A549 (cell line): Measurements from ENCODE around the gene RERE. TPM values are rescaled to one million over a fixed set of nuclear protein-coding genes. Genes with fewer than 3 reads are reported as not detected.

Experiments
- ATAC-seq, 2 experiments: fragments of 200-7000 bp in 1 of 2; fragments of >200 bp in 1 of 2; cut with Nextera tagmentation in 1 of 2; cut with Tn5 transposase in 1 of 2; 3 replicates each; pipeline versions ENCODE4 v1.8.0 to v1.9.1; 2018 to 2020; ENCODE audit warnings: mild to moderate bottlenecking in 1 of 2, moderate library complexity in 1 of 2
- CTCF ChIA-PET: fragments of 300-600 bp; sonication (Branson Sonifier 250); formaldehyde crosslinking; extraction: SDS; loops from one replicate; lab custom pipeline; 2021; ENCODE audit warnings: antibody characterized with exemption, inconsistent platforms; lab: Yijun Ruan, JAX
- POLR2A ChIA-PET: fragments of 350-600 bp; formaldehyde crosslinking; extraction: SDS; loops from one replicate; lab custom pipeline; 2021; ENCODE audit warnings: antibody characterized with exemption, inconsistent platforms; lab: Yijun Ruan, JAX
- DNase-seq, 2 experiments: peaks; one replicate each; pipeline versions ENCODE4 v3.0.0 to v3.0.0-alpha.2; 2011 to 2016; ENCODE audit warnings: low read depth in 1 of 2, low spot score in 1 of 2
- FAIRE-seq: peaks from 2 replicates; lab custom pipeline; 2011; peaks lifted over from hg19 to GRCh38; lab: Jason Lieb, UNC
- H3K27ac ChIP-seq, 2 experiments: fragments of >200 bp; sonication (Bioruptor Twin); formaldehyde crosslinking; 3 replicates each; pipeline ENCODE4 v1.5.1; 2016 to 2017
- H3K4me1 ChIP-seq: fragments of >200 bp; sonication (Bioruptor Twin); formaldehyde crosslinking; 3 replicates; pipeline ENCODE4 v1.6.1; 2016
- H3K4me2 ChIP-seq: fragments of >200 bp; sonication (Bioruptor Twin); formaldehyde crosslinking; 3 replicates; pipeline ENCODE4 v1.6.1; 2016
- H3K4me3 ChIP-seq: fragments of >200 bp; sonication (Bioruptor Twin); formaldehyde crosslinking; 3 replicates; pipeline ENCODE4 v1.5.1; 2016
- H3K9me3 ChIP-seq: fragments of >200 bp; sonication (Bioruptor Twin); formaldehyde crosslinking; 3 replicates; pipeline ENCODE4 v1.6.1; 2016
- ATOH8 ChIP-seq: fragments of 250-450 bp; sonication (Bioruptor Pico); IDR thresholded peaks from 2 replicates; pipeline ENCODE4 v1.5.0; 2020; ENCODE audit warnings: low read depth, mild to moderate bottlenecking, moderate library complexity
- CEBPB ChIP-seq, 2 experiments: fragments of >200 bp in 1 of 2; sonication (Bioruptor Twin) in 1 of 2; formaldehyde crosslinking in 1 of 2; IDR thresholded peaks; 2 replicates each; pipeline ENCODE4 v1.6.1; 2012 to 2016
- CHD4 ChIP-seq: fragments of 200-600 bp; sonication (generic); IDR thresholded peaks from 2 replicates; pipeline ENCODE4 v1.6.1; 2016; ENCODE audit warnings: antibody characterized with exemption, mild to moderate bottlenecking, borderline replicate concordance
- CTCF ChIP-seq: fragments of >200 bp; sonication (Bioruptor Twin); formaldehyde crosslinking; IDR thresholded peaks from 3 replicates; pipeline ENCODE4 v1.5.1; 2016
- E2F6 ChIP-seq: IDR thresholded peaks from 2 replicates; pipeline ENCODE4 v1.6.1; 2012; ENCODE audit warnings: low read depth, borderline replicate concordance
- ESRRA ChIP-seq: fragments of 150-350 bp; IDR thresholded peaks from 2 replicates; pipeline ENCODE4 v1.6.1; 2014; ENCODE audit warnings: mild to moderate bottlenecking, low read length, borderline replicate concordance
- FOSL2 ChIP-seq, 2 experiments: fragments of 450-650 bp in 1 of 2; fragments of >200 bp in 1 of 2; sonication (Bioruptor Twin) in 1 of 2; formaldehyde crosslinking; IDR thresholded peaks; 2 replicates each; pipeline versions ENCODE4 v1.5.0 to v1.6.1; 2016 to 2020; ENCODE audit warnings: mild to moderate bottlenecking in 1 of 2, moderate library complexity in 1 of 2
- KDM5A ChIP-seq: fragments of 200-600 bp; sonication (generic); IDR thresholded peaks from 2 replicates; pipeline ENCODE4 v1.6.1; 2016; ENCODE audit warnings: antibody characterized with exemption, mild to moderate bottlenecking
- MAFK ChIP-seq: fragments of 450-650 bp; IDR thresholded peaks from 2 replicates; pipeline ENCODE4 v1.6.1; 2014; ENCODE audit not compliant: partially characterized antibody
- MAZ ChIP-seq: fragments of 150-350 bp; IDR thresholded peaks from 2 replicates; pipeline ENCODE4 v1.6.1; 2014; ENCODE audit warnings: antibody characterized with exemption, low read depth, low read length, borderline replicate concordance
- MYC ChIP-seq: IDR thresholded peaks from 2 replicates; pipeline ENCODE4 v1.6.1; 2012; ENCODE audit warnings: mild to moderate bottlenecking, inconsistent platforms, low read length, improper control_type of control experiment, borderline replicate concordance
- NFE2L2 ChIP-seq: fragments of 150-350 bp; conservative IDR thresholded peaks from 2 replicates; pipeline ENCODE4 v1.6.1; 2014; ENCODE audit warnings: low read length
- RAD21 ChIP-seq, 2 experiments: fragments of >200 bp in 1 of 2; sonication (Bioruptor Twin) in 1 of 2; formaldehyde crosslinking in 1 of 2; IDR thresholded peaks in 1 of 2; conservative IDR thresholded peaks in 1 of 2; 2 replicates in 1 of 2; 3 replicates in 1 of 2; pipeline ENCODE4 v1.6.1; 2012 to 2018; ENCODE audit warnings: inconsistent platforms in 1 of 2
- RARB ChIP-seq: fragments of 250-450 bp; sonication (Bioruptor Pico); IDR thresholded peaks from 2 replicates; pipeline ENCODE4 v1.8.0; 2021; ENCODE audit warnings: mild to moderate bottlenecking, moderate library complexity
- RFX5 ChIP-seq: fragments of 450-650 bp; IDR thresholded peaks from 2 replicates; pipeline ENCODE4 v1.7.1; 2014; ENCODE audit warnings: antibody characterized with exemption, mild to moderate bottlenecking, moderate library complexity
- SMC3 ChIP-seq: fragments of >200 bp; sonication (Bioruptor Twin); formaldehyde crosslinking; IDR thresholded peaks from 3 replicates; pipeline ENCODE4 v1.6.1; 2018; ENCODE audit warnings: inconsistent platforms
- TFCP2L1 ChIP-seq: fragments of 250-450 bp; sonication (Bioruptor Pico); IDR thresholded peaks from 2 replicates; pipeline ENCODE4 v1.5.0; 2021; ENCODE audit warnings: mild to moderate bottlenecking
- ZC3H11A ChIP-seq: fragments of 450-650 bp; IDR thresholded peaks from 2 replicates; pipeline ENCODE4 v1.6.1; 2014; ENCODE audit warnings: antibody characterized with exemption, mild to moderate bottlenecking
- ZFP36 ChIP-seq: fragments of 450-650 bp; IDR thresholded peaks from 2 replicates; pipeline ENCODE4 v1.6.1; 2014; ENCODE audit warnings: borderline replicate concordance; ENCODE audit not compliant: partially characterized antibody
- WGBS: methylation state at CpG from one replicate; pipeline ENCODE4 v1.1.6; 2017; ENCODE audit errors: missing lambda C conversion rate; 5-methylcytosine and 5-hydroxymethylcytosine counted together
- polyA plus RNA-seq, 4 experiments: library from polyadenylated mRNA; depleted of rRNA in 3 of 4; stranded (reverse); fragments of >200 nt; fragmentation: RNase III in 1 of 4; extraction: RNeasy Plus Mini Kit Qiagen cat#74134 plus additional on column Dnase treatment in 1 of 4; gene quantifications; 2 replicates in 3 of 4; 3 replicates in 1 of 4; pipeline ENCODE4 v1.2.3, GENCODE V29; 2011 to 2017
- TF ChIP-seq, protein P1 (sequence below): fragments of >200 bp; sonication (Bioruptor Twin); formaldehyde crosslinking; IDR thresholded peaks from 2 replicates; pipeline ENCODE4 v1.6.1; 2016
- TF ChIP-seq, protein P2 (sequence below): fragments of 250-450 bp; sonication (Bioruptor Pico); IDR thresholded peaks from 2 replicates; pipeline ENCODE4 v1.5.0; 2021; ENCODE audit warnings: mild to moderate bottlenecking, moderate library complexity, borderline replicate concordance
- TF ChIP-seq, protein P3 (sequence below): IDR thresholded peaks from 2 replicates; pipeline ENCODE4 v1.6.1; 2012

The RERE gene
- polyA plus RNA-seq, 2 of the 4 experiments (the other 2 are of a cell fraction) = 12.6 to 28.6 TPM

DNA sequence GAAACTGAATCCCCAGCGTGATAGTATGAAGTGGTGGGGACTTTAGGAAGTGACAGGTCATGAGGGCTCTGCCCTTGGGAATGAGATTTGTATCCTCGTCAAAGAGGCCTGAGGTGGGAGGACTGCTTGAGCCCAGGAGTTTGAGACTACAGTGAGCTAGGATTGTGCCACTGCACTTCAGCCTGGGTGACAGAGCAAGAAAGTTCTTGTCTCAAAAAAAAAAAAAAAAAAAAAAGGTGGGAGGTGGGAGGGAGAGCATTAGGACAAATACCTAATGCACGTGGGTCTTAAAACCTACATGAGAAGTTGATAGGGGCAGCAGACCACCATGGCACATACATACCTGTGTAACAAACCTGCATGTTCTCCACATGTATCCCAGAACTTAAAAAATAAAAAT is 24.0 kb upstream of the RERE start:
- 81% methylated on average over 3 of the region's 3 CpGs for WGBS
- no peak for TF ChIP-seq FOSL2 (IDR thresholded peaks at IDR 0.05)
- no peak for TF ChIP-seq FOSL2 (CRISPR knock-in tag; IDR thresholded peaks at IDR 0.05)
- no peak for TF ChIP-seq MAFK
- TF ChIP-seq MYC = no peak
- no peak for TF ChIP-seq SMC3
- no peaks in the 10 kb centered on the region; the same call in 2 of the 3 replicates for H3K9me3 ChIP-seq
- CTCF ChIA-PET = no interaction called here
- FAIRE-seq (no peak), ATAC-seq (no peak), DNase-seq (no peak)
- POLR2A ChIA-PET = no interaction called here
- no peak overlapping the region for H3K4me2 ChIP-seq
- H3K4me3 ChIP-seq = no peak overlapping the region
- H3K27ac ChIP-seq = no peak overlapping the region
- H3K4me1 ChIP-seq = no peaks in the 10 kb centered on the region

DNA sequence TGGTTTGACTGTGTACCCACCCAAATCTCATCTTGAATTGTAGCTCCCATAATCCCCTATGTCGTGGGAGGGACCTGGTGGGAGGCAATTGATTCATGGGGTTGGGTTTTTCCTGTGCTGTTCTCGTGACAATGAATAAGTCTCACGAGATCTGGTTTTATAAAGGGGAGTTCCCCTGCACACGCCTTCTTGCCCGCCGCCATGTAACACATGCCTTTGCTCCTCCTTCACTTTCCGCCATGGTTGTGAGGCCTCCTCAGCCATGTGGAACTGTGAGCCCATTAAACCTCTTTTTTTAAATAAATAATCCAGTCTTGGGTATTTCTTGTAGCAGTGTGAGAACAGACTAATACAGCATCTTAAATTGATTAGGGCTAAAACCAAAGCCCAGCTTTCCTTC is 22.6 kb upstream of the RERE start:
- H3K4me3 ChIP-seq = no peak overlapping the region
- TF ChIP-seq RFX5 (no peak), ATOH8 (CRISPR knock-in tag) (no peak), NFE2L2 (no peak), ZC3H11A (no peak)
- no peak overlapping the region for H3K4me2 ChIP-seq
- CTCF ChIA-PET = interaction anchor here (2.0 to 5.0 kb wide), 2 partner anchors 9 to 114 kb away, joined by 6 to 50 read pairs; no protein-coding TSS in a partner anchor
- POLR2A ChIA-PET = no interaction called here
- ATAC-seq = no peak
- no peak for DNase-seq
- no peaks in the 10 kb centered on the region for H3K4me1 ChIP-seq
- H3K9me3 ChIP-seq = no peaks in the 10 kb centered on the region; the same call in 2 of the 3 replicates
- WGBS = 83% methylated on average over 7 of the region's 7 CpGs
- FAIRE-seq = no peak
- H3K27ac ChIP-seq = no peak overlapping the region

GRCh38 chr1:8835941-8836643 is 18.7 kb upstream of the RERE start:
- CTCF ChIA-PET = interaction anchor here (2.0 to 5.0 kb wide), 3 partner anchors 8 to 13 kb away, joined by 7 to 50 read pairs (median 17); no protein-coding TSS in a partner anchor
- H3K27ac ChIP-seq = no peak overlapping the region
- POLR2A ChIA-PET = no interaction called here
- WGBS = 79% methylated on average over 14 of the region's 14 CpGs
- no peak overlapping the region for H3K4me3 ChIP-seq
- H3K4me2 ChIP-seq = no peak overlapping the region
- no peaks in the 10 kb centered on the region for H3K9me3 ChIP-seq
- H3K4me1 ChIP-seq = no peaks in the 10 kb centered on the region
- DNase-seq (no peak), FAIRE-seq (no peak), ATAC-seq (no peak)
- no peak for TF ChIP-seq E2F6
- no peak for TF ChIP-seq KDM5A
- no peak for TF ChIP-seq SMC3
- TF ChIP-seq, protein P1, sequence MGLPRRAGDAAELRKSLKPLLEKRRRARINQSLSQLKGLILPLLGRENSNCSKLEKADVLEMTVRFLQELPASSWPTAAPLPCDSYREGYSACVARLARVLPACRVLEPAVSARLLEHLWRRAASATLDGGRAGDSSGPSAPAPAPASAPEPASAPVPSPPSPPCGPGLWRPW = no peak
- TF ChIP-seq ZFP36 = no peak
- TF ChIP-seq RAD21 (conservative IDR thresholded peaks at IDR 0.05 in 1 of 2, IDR thresholded peaks at IDR 0.05 in 1 of 2) = no peak
- no peak for TF ChIP-seq CTCF
- TF ChIP-seq TFCP2L1 (CRISPR knock-in tag) = no peak
- TF ChIP-seq ESRRA = no peak
- TF ChIP-seq, protein P2, sequence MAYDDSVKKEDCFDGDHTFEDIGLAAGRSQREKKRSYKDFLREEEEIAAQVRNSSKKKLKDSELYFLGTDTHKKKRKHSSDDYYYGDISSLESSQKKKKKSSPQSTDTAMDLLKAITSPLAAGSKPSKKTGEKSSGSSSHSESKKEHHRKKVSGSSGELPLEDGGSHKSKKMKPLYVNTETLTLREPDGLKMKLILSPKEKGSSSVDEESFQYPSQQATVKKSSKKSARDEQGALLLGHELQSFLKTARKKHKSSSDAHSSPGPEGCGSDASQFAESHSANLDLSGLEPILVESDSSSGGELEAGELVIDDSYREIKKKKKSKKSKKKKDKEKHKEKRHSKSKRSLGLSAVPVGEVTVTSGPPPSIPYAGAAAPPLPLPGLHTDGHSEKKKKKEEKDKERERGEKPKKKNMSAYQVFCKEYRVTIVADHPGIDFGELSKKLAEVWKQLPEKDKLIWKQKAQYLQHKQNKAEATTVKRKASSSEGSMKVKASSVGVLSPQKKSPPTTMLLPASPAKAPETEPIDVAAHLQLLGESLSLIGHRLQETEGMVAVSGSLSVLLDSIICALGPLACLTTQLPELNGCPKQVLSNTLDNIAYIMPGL = no peak
- TF ChIP-seq CHD4 = no peak
- no peak for TF ChIP-seq MAZ
- TF ChIP-seq, protein P3, sequence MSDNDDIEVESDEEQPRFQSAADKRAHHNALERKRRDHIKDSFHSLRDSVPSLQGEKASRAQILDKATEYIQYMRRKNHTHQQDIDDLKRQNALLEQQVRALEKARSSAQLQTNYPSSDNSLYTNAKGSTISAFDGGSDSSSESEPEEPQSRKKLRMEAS = no peak
- TF ChIP-seq RARB = no peak
- no peak for TF ChIP-seq CEBPB (IDR thresholded peaks at IDR 0.05)
